HepG2 (cell line): ENCODE measurements around the gene SLC4A11. TPM values are rescaled to one million over a fixed set of nuclear protein-coding genes. Genes with fewer than 3 reads are reported as not detected.

Source experiments
- ATAC-seq: fragments of 200-7000 bp; cut with Tn5 transposase; 3 replicates; pipeline ENCODE4 v1.9.1; 2020; ENCODE audit warnings: mild to moderate bottlenecking, moderate library complexity
- BruUV-seq: library from RNA; stranded (reverse); fragments of 400-500 nt; replicated peaks from 2 replicates; lab custom pipeline; 2021; lab: Mats Ljungman, UMichigan
- CTCF ChIA-PET: fragments of 300-600 bp; formaldehyde crosslinking; extraction: SDS; loops from one replicate; lab custom pipeline; 2021; ENCODE audit warnings: low total read pairs, inconsistent platforms, low intra/inter-chr PET ratio; lab: Yijun Ruan, JAX
- POLR2A ChIA-PET: fragments of 350-600 bp; sonication (Branson Sonifier 250); formaldehyde crosslinking; loops from one replicate; lab custom pipeline; 2020; ENCODE audit warnings: antibody characterized with exemption, inconsistent platforms; lab: Yijun Ruan, JAX
- DNase-seq: peaks from one replicate; pipeline ENCODE4 v3.0.0-alpha.2; 2015; ENCODE audit warnings: low spot score
- FAIRE-seq: peaks from 3 replicates; lab custom pipeline; 2011; peaks lifted over from hg19 to GRCh38; lab: Jason Lieb, UNC
- H2AFZ ChIP-seq: one replicate; pipeline ENCODE4 v1.6.1; 2011; ENCODE audit warnings: low read length, inconsistent platforms
- H3K27ac ChIP-seq: fragments of 300-600 bp; 3 replicates; pipeline ENCODE4 v1.8.0; 2011; ENCODE audit warnings: mixed run types, mild to moderate bottlenecking, mixed read lengths, low read length, inconsistent platforms; ENCODE audit not compliant: insufficient read depth; ENCODE audit errors: extremely low read length
- H3K27me3 ChIP-seq, 2 experiments: fragments of 200-600 bp in 1 of 2; 2 replicates in 1 of 2; 3 replicates in 1 of 2; pipeline versions ENCODE4 v1.6.0 to v1.8.0; 2011; ENCODE audit warnings: low read length in 2 of 2, mild to moderate bottlenecking in 2 of 2, moderate library complexity in 2 of 2, inconsistent platforms in 1 of 2; ENCODE audit not compliant: insufficient read depth in 2 of 2, control insufficient read depth in 1 of 2
- H3K36me3 ChIP-seq, 2 experiments: fragments of 200-600 bp in 1 of 2; replicated peaks in 1 of 2; 2 replicates in 1 of 2; 3 replicates in 1 of 2; pipeline versions ENCODE4 v1.5.1 to v1.8.0; 2011; ENCODE audit warnings: low read length in 2 of 2, inconsistent platforms in 1 of 2; ENCODE audit not compliant: insufficient read depth in 2 of 2, control insufficient read depth in 1 of 2
- H3K4me1 ChIP-seq: 2 replicates; pipeline ENCODE4 v1.5.1; 2012; ENCODE audit warnings: low read length, inconsistent platforms; ENCODE audit not compliant: insufficient read depth
- H3K4me2 ChIP-seq: 2 replicates; pipeline ENCODE4 v1.6.0; 2011; ENCODE audit warnings: low read depth, low read length, inconsistent platforms
- H3K4me3 ChIP-seq, 3 experiments: fragments of 200-600 bp in 1 of 3; sonication (generic), shearing (Covaris generic) in 1 of 3; replicated peaks in 1 of 3; 2 replicates each; pipeline ENCODE4 v1.5.1; 2011 to 2016; ENCODE audit warnings: low read length in 3 of 3, inconsistent platforms in 2 of 3, low read depth in 2 of 3, mild to moderate bottlenecking in 2 of 3, control low read depth in 1 of 3, mixed read lengths in 1 of 3; ENCODE audit not compliant: insufficient read depth in 1 of 3
- H3K79me2 ChIP-seq: one replicate; pipeline ENCODE4 v1.6.1; 2011; ENCODE audit warnings: low read length, inconsistent platforms; ENCODE audit not compliant: insufficient read depth
- H3K9ac ChIP-seq: 2 replicates; pipeline ENCODE4 v1.6.0; 2011; ENCODE audit warnings: mild to moderate bottlenecking, low read depth, low read length, inconsistent platforms; ENCODE audit not compliant: insufficient read depth
- H3K9me3 ChIP-seq: 2 replicates; pipeline ENCODE4 v1.5.1; 2012; ENCODE audit warnings: mild to moderate bottlenecking, low read length
- H4K20me1 ChIP-seq: 2 replicates; pipeline ENCODE4 v1.6.0; 2011; ENCODE audit warnings: inconsistent platforms, mild to moderate bottlenecking, low read length, moderate library complexity; ENCODE audit not compliant: insufficient read depth
- ATF4 ChIP-seq, 2 experiments: fragments of 450-650 bp in 1 of 2; sonication (generic) in 1 of 2; formaldehyde crosslinking; IDR thresholded peaks; 2 replicates each; pipeline versions ENCODE4 v1.5.0 to v1.8.0; 2020 to 2022; ENCODE audit warnings: mild to moderate bottlenecking in 1 of 2, missing genetic modification reagents in 1 of 2
- CHD4 ChIP-seq: fragments of 200-600 bp; sonication (generic); IDR thresholded peaks from 2 replicates; pipeline ENCODE4 v1.7.0; 2017; ENCODE audit warnings: mild to moderate bottlenecking, low read length, borderline replicate concordance
- HIC2 ChIP-seq: sonication (generic); formaldehyde crosslinking; IDR thresholded peaks from 2 replicates; pipeline ENCODE4 v1.9.0; 2022; ENCODE audit warnings: low read depth, missing genetic modification reagents
- HNRNPL ChIP-seq: fragments of 200-400 bp; formaldehyde crosslinking; IDR thresholded peaks from 2 replicates; pipeline ENCODE4 v1.6.1; 2017; ENCODE audit warnings: mild to moderate bottlenecking, low read depth, low read length
- REPIN1 ChIP-seq: sonication (generic); formaldehyde crosslinking; IDR thresholded peaks from 2 replicates; pipeline ENCODE4 v1.8.0; 2022; ENCODE audit warnings: missing genetic modification reagents, low read depth, mild to moderate bottlenecking, borderline replicate concordance
- SKIL ChIP-seq: sonication (generic); formaldehyde crosslinking; IDR thresholded peaks from 2 replicates; pipeline ENCODE4 v1.8.0; 2022; ENCODE audit warnings: missing genetic modification reagents, mild to moderate bottlenecking, moderate library complexity, borderline replicate concordance
- ZEB1 ChIP-seq: IDR thresholded peaks from 2 replicates; pipeline ENCODE4 v1.6.1; 2012; ENCODE audit warnings: mild to moderate bottlenecking, low read depth, inconsistent platforms; ENCODE audit not compliant: insufficient replicate concordance
- ZFP37 ChIP-seq: sonication (generic); formaldehyde crosslinking; IDR thresholded peaks from 2 replicates; pipeline ENCODE4 v1.4.0; 2020; ENCODE audit warnings: missing genetic modification reagents, borderline replicate concordance
- ZFY ChIP-seq: sonication (generic); formaldehyde crosslinking; IDR thresholded peaks from 2 replicates; pipeline ENCODE4 v1.4.0; 2020; ENCODE audit warnings: missing genetic modification reagents
- ZMYM2 ChIP-seq: sonication (generic); formaldehyde crosslinking; IDR thresholded peaks from 2 replicates; pipeline ENCODE4 v1.8.0; 2022; ENCODE audit warnings: mild to moderate bottlenecking, missing genetic modification reagents
- ZNF230 ChIP-seq: sonication (generic); formaldehyde crosslinking; IDR thresholded peaks from 2 replicates; pipeline ENCODE4 v1.4.0; 2020; ENCODE audit warnings: mild to moderate bottlenecking, missing genetic modification reagents
- ZNF276 ChIP-seq: sonication (generic); formaldehyde crosslinking; IDR thresholded peaks from 2 replicates; pipeline ENCODE4 v1.4.0; 2020; ENCODE audit warnings: mild to moderate bottlenecking, low read depth, missing genetic modification reagents
- ZNF574 ChIP-seq: sonication (generic); formaldehyde crosslinking; IDR thresholded peaks from 2 replicates; pipeline ENCODE4 v1.4.0; 2020; ENCODE audit warnings: missing genetic modification reagents
- ZNF615 ChIP-seq: sonication (generic); formaldehyde crosslinking; IDR thresholded peaks from 2 replicates; pipeline ENCODE4 v1.5.0; 2020; ENCODE audit warnings: mild to moderate bottlenecking, missing genetic modification reagents, borderline replicate concordance
- WGBS: methylation state at CpG from one replicate; pipeline ENCODE4 v1.1.6; 2017; ENCODE audit warnings: low lambda C conversion rate; 5-methylcytosine and 5-hydroxymethylcytosine counted together
- in situ Hi-C: cut with HindIII; loops from 2 replicates; pipeline ENCODE4 v1.10.0; 2017; ENCODE audit warnings: low pct_unique_long_range_greater_than_20kb; ENCODE audit not compliant: extremely low pct_ligation_motif_present
- intact Hi-C: fragments of 100-400 bp; cut with micrococcal nuclease; formaldehyde crosslinking; loops from one replicate; pipeline ENCODE4 v1.10.0; 2022; ENCODE audit not compliant: unreplicated experiment
- polyA plus RNA-seq, 8 experiments: library from polyadenylated mRNA; depleted of rRNA in 3 of 8; stranded (reverse) in 7 of 8; unstranded in 1 of 8; fragments of >200 nt; fragmentation: Illumina TruSeq in 4 of 8; extraction: Trizol in 4 of 8; gene quantifications; 2 replicates each; pipeline versions ENCODE4 v1.2.1 to v1.2.3, GENCODE V29; 2011 to 2016; ENCODE audit warnings: low read depth in 4 of 8, missing spikeins in 1 of 8, mixed read lengths in 1 of 8; ENCODE audit not compliant: insufficient read depth in 1 of 8
- total RNA-seq, 5 experiments: library from RNA; depleted of rRNA; stranded (reverse); fragments of >200 nt; fragmentation: Illumina TruSeq; extraction: Trizol; gene quantifications; 2 replicates each; pipeline ENCODE4 v1.2.3, GENCODE V29; 2016; ENCODE audit warnings: low read depth in 1 of 5

SLC4A11 gene
- total and polyA plus RNA-seq, 2 of the 13 experiments (the other 11 are each of a cell fraction or from before 2014, with no cell fraction given) = 3.9 to 27.0 TPM

GRCh38 chr20:3238616-3239025 is 369 bp downstream of the SLC4A11 start:
- no peak for FAIRE-seq
- Histone ChIP-seq H3K27ac (no peak overlapping the region), H3K27me3 (peaks cover 6 to 40% of the 10 kb centered on the region in 2 experiments), H3K79me2 (no peaks in the 10 kb centered on the region), H4K20me1 (no peaks in the 10 kb centered on the region), H3K4me3 (peak overlapping the region; percentile 59 to 83 (median 83)), H3K9me3 (no peaks in the 10 kb centered on the region), H3K9ac (peak overlapping the region; percentile 57), H2AFZ (no peak overlapping the region), H3K4me2 (peak overlapping the region; percentile 84), H3K4me1 (peaks cover 63% of the 10 kb centered on the region), H3K36me3 (no peaks in the 10 kb centered on the region; a peak in 2 of 5 replicates)
- intact Hi-C loops = loop anchor here (1.0 kb wide), 1 partner anchor 34 kb away; the partner anchor contains the start of gene DDRGK1
- POLR2A ChIA-PET = interaction anchor here (0.8 to 2.7 kb wide), 5 partner anchors 9 to 29 kb away, joined by 3 to 20 read pairs (median 7); partner anchors contain the start of gene ITPA
- no peak for DNase-seq
- no TSS peak for BruUV-seq
- under 1% methylated on average over 44 of the region's 48 CpGs for WGBS
- CTCF ChIA-PET = interaction anchor here (1.7 to 1.8 kb wide), 2 partner anchors 11 to 20 kb away, joined by 5 to 6 read pairs; no protein-coding TSS in a partner anchor
- in situ Hi-C loops = no loop called here
- peak; percentile 11 for ATAC-seq
- TF ChIP-seq HNRNPL = 0 out of 2 replicates have a peak, but pooled peaks have one; percentile 21
- TF ChIP-seq REPIN1 (CRISPR knock-in tag) = no peak
- TF ChIP-seq HIC2 (CRISPR knock-in tag) = no peak
- TF ChIP-seq ZNF574 = peak; percentile 13; the same call in 1 of the 2 replicates
- no peak for TF ChIP-seq ZEB1
- TF ChIP-seq SKIL = no peak
- no peak for TF ChIP-seq ZNF615
- no peak for TF ChIP-seq ZFP37 (CRISPR knock-in tag)
- TF ChIP-seq CHD4 = no peak
- TF ChIP-seq ATF4 (CRISPR knock-in tag; IDR thresholded peaks at IDR 0.05) = no peak
- no peak; the same call in 1 of the 2 replicates for TF ChIP-seq ZNF230 (CRISPR knock-in tag)
- no peak for TF ChIP-seq ZMYM2
- no peak; the same call in 1 of the 2 replicates for TF ChIP-seq ZFY (CRISPR knock-in tag)
- TF ChIP-seq ZNF276 (CRISPR knock-in tag) = no peak
